GM23338 (cell line): Measurements from ENCODE around the gene MTRR. TPM values are rescaled to one million over a fixed set of nuclear protein-coding genes. Genes with fewer than 3 reads are reported as not detected.
A peak's percentile ranks its signal among the peaks of the same experiment; 100 is the strongest.

Source experiments
- ATAC-seq: fragments of 200-7000 bp; cut with Tn5 transposase; 3 replicates; pipeline ENCODE4 v1.9.1; 2020
- DNase-seq: peaks from one replicate; pipeline ENCODE4 v3.0.0-alpha.2; 2015; ENCODE audit warnings: low spot score
- H2AFZ ChIP-seq: fragments of 200-600 bp; sonication (generic); 2 replicates; pipeline ENCODE4 v1.8.0; 2016; ENCODE audit warnings: antibody characterized with exemption, mild to moderate bottlenecking, moderate library complexity
- H3F3A ChIP-seq: fragments of 200-600 bp; sonication (generic); replicated peaks from 2 replicates; pipeline ENCODE4 v1.8.0; 2017; ENCODE audit warnings: antibody characterized with exemption, mixed run types, low read depth
- H3K27ac ChIP-seq: fragments of 200-600 bp; sonication (generic); 2 replicates; pipeline ENCODE4 v1.6.1; 2016; ENCODE audit warnings: low read depth
- H3K27me3 ChIP-seq: fragments of 200-600 bp; sonication (generic); 2 replicates; pipeline ENCODE4 v1.8.0; 2016; ENCODE audit warnings: mild to moderate bottlenecking, mixed run types, moderate library complexity; ENCODE audit not compliant: insufficient read depth
- H3K36me3 ChIP-seq: fragments of 200-600 bp; sonication (generic); 2 replicates; pipeline ENCODE4 v1.8.0; 2016; ENCODE audit warnings: mild to moderate bottlenecking; ENCODE audit not compliant: insufficient read depth
- H3K4me1 ChIP-seq: fragments of 200-600 bp; sonication (generic); 2 replicates; pipeline ENCODE4 v1.8.0; 2016; ENCODE audit warnings: mild to moderate bottlenecking, moderate library complexity; ENCODE audit not compliant: insufficient read depth
- H3K4me2 ChIP-seq: fragments of 200-600 bp; sonication (generic); 2 replicates; pipeline ENCODE4 v1.7.1; 2017; ENCODE audit warnings: mixed run types
- H3K4me3 ChIP-seq: fragments of 200-600 bp; sonication (generic); 2 replicates; pipeline ENCODE4 v1.6.1; 2016; ENCODE audit warnings: mixed run types
- H3K79me2 ChIP-seq: fragments of 200-600 bp; sonication (generic); replicated peaks from 2 replicates; pipeline ENCODE4 v1.8.0; 2017; ENCODE audit warnings: mild to moderate bottlenecking; ENCODE audit not compliant: insufficient read depth
- H3K9me2 ChIP-seq: fragments of 200-600 bp; sonication (generic); 2 replicates; pipeline ENCODE4 v1.8.0; 2017; ENCODE audit not compliant: insufficient read depth
- H4K20me1 ChIP-seq: fragments of 200-600 bp; sonication (generic); replicated peaks from 2 replicates; pipeline ENCODE4 v1.8.0; 2017; ENCODE audit warnings: mild to moderate bottlenecking; ENCODE audit not compliant: insufficient read depth
- H3K27ac Mint-ChIP-seq: 2 replicates; pipeline ENCODE4 v1.8.0; 2020; ENCODE audit warnings: inconsistent platforms, mild to moderate bottlenecking, moderate library complexity, mixed read lengths
- H3K27me3 Mint-ChIP-seq: 3 replicates; pipeline ENCODE4 v1.8.0; 2022; ENCODE audit warnings: low read depth, mild to moderate bottlenecking, moderate library complexity, mixed read lengths, inconsistent platforms; ENCODE audit not compliant: insufficient read depth, poor library complexity
- H3K36me3 Mint-ChIP-seq: 3 replicates; pipeline ENCODE4 v1.8.0; 2021; ENCODE audit warnings: low read depth, mild to moderate bottlenecking, inconsistent platforms, moderate library complexity, mixed read lengths
- H3K4me1 Mint-ChIP-seq: 3 replicates; pipeline ENCODE4 v1.8.0; 2020; ENCODE audit warnings: mild to moderate bottlenecking, inconsistent platforms, mixed read lengths
- H3K4me3 Mint-ChIP-seq: 3 replicates; pipeline ENCODE4 v1.8.0; 2021; ENCODE audit warnings: moderate library complexity, mild to moderate bottlenecking, inconsistent platforms, mixed read lengths
- H3K9me3 Mint-ChIP-seq: 3 replicates; pipeline ENCODE4 v1.8.0; 2020; ENCODE audit warnings: moderate library complexity, mild to moderate bottlenecking, inconsistent platforms, mixed read lengths
- CREB1 ChIP-seq: fragments of 250-450 bp; sonication (Bioruptor Pico); IDR thresholded peaks from 2 replicates; pipeline ENCODE4 v1.5.0; 2020; ENCODE audit warnings: low read depth, mild to moderate bottlenecking, moderate library complexity
- EZH2 ChIP-seq: fragments of 200-600 bp; sonication (generic); IDR thresholded peaks from one replicate; pipeline ENCODE4 v1.8.0; 2017; ENCODE audit warnings: antibody characterized with exemption, mild to moderate bottlenecking, low read depth; ENCODE audit not compliant: unreplicated experiment
- EZH2phosphoT487 ChIP-seq: fragments of 200-600 bp; sonication (generic); IDR thresholded peaks from one replicate; pipeline ENCODE4 v1.8.1; 2018; ENCODE audit warnings: antibody characterized with exemption; ENCODE audit not compliant: unreplicated experiment
- JUNB ChIP-seq: IDR thresholded peaks from one replicate; pipeline ENCODE4 v1.6.1; 2016; ENCODE audit warnings: antibody characterized with exemption; ENCODE audit not compliant: unreplicated experiment
- NANOG ChIP-seq: IDR thresholded peaks from 2 replicates; pipeline ENCODE4 v1.6.1; 2016; ENCODE audit warnings: antibody characterized with exemption, borderline replicate concordance
- POLR2AphosphoS5 ChIP-seq: IDR thresholded peaks from 2 replicates; pipeline ENCODE4 v1.6.1; 2016; ENCODE audit warnings: antibody characterized with exemption, low read depth
- STAT1 ChIP-seq: IDR thresholded peaks from one replicate; pipeline ENCODE4 v1.6.1; 2016; ENCODE audit warnings: antibody characterized with exemption; ENCODE audit not compliant: unreplicated experiment
- ZNF114 ChIP-seq: fragments of 250-450 bp; sonication (Bioruptor Pico); IDR thresholded peaks from 2 replicates; pipeline ENCODE4 v1.5.0; 2020; ENCODE audit warnings: mild to moderate bottlenecking, moderate library complexity
- ZNF331 ChIP-seq: fragments of 250-450 bp; sonication (Bioruptor Pico); IDR thresholded peaks from 2 replicates; pipeline ENCODE4 v1.5.0; 2020; ENCODE audit warnings: low read depth, mild to moderate bottlenecking, moderate library complexity
- polyA plus RNA-seq: library from polyadenylated mRNA; unstranded; fragments of >200 nt; fragmentation: Nextera tagmentation; extraction: Ambion mirVana; gene quantifications from 2 replicates; pipeline ENCODE4 v1.2.1, GENCODE V29; 2016
- total RNA-seq: library from RNA; depleted of rRNA; stranded (reverse); fragments of >200 nt; shearing (Covaris generic); gene quantifications from 2 replicates; pipeline ENCODE4 v1.2.3, GENCODE V29; 2014
- TF ChIP-seq, protein P1 (sequence below): IDR thresholded peaks from 2 replicates; pipeline ENCODE4 v1.6.1; 2016; ENCODE audit warnings: antibody characterized with exemption
- TF ChIP-seq, protein P2 (sequence below): IDR thresholded peaks from one replicate; pipeline ENCODE4 v1.6.1; 2018; ENCODE audit warnings: antibody characterized with exemption; ENCODE audit not compliant: unreplicated experiment
- TF ChIP-seq, protein P3 (sequence below): fragments of 250-450 bp; sonication (Bioruptor Pico); IDR thresholded peaks from 2 replicates; pipeline ENCODE4 v1.5.0; 2020; ENCODE audit warnings: mild to moderate bottlenecking, moderate library complexity
- TF ChIP-seq, protein P4 (sequence below), 2 experiments: fragments of 200-600 bp in 1 of 2; sonication (generic) in 1 of 2; conservative IDR thresholded peaks; 2 replicates each; pipeline versions ENCODE4 v1.5.1 to v1.6.1; 2016 to 2017; ENCODE audit warnings: antibody characterized with exemption in 2 of 2, low read depth in 2 of 2, mild to moderate bottlenecking in 2 of 2, moderate library complexity in 1 of 2

The MTRR gene
- total and polyA plus RNA-seq, 2 experiments from 2014 or later: 16.5 to 55.9 TPM

GRCh38 chr5:7857926-7858632 is 10.9 kb upstream of the MTRR start:
- TF ChIP-seq, protein P1, sequence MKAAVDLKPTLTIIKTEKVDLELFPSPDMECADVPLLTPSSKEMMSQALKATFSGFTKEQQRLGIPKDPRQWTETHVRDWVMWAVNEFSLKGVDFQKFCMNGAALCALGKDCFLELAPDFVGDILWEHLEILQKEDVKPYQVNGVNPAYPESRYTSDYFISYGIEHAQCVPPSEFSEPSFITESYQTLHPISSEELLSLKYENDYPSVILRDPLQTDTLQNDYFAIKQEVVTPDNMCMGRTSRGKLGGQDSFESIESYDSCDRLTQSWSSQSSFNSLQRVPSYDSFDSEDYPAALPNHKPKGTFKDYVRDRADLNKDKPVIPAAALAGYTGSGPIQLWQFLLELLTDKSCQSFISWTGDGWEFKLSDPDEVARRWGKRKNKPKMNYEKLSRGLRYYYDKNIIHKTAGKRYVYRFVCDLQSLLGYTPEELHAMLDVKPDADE: no peak
- TF ChIP-seq ZNF114 (CRISPR knock-in tag): no peak
- TF ChIP-seq POLR2AphosphoS5: no peak
- TF ChIP-seq STAT1: no peak
- no peak for TF ChIP-seq EZH2phosphoT487
- TF ChIP-seq JUNB: no peak
- TF ChIP-seq ZNF331 (CRISPR knock-in tag): no peak
- TF ChIP-seq, protein P2, sequence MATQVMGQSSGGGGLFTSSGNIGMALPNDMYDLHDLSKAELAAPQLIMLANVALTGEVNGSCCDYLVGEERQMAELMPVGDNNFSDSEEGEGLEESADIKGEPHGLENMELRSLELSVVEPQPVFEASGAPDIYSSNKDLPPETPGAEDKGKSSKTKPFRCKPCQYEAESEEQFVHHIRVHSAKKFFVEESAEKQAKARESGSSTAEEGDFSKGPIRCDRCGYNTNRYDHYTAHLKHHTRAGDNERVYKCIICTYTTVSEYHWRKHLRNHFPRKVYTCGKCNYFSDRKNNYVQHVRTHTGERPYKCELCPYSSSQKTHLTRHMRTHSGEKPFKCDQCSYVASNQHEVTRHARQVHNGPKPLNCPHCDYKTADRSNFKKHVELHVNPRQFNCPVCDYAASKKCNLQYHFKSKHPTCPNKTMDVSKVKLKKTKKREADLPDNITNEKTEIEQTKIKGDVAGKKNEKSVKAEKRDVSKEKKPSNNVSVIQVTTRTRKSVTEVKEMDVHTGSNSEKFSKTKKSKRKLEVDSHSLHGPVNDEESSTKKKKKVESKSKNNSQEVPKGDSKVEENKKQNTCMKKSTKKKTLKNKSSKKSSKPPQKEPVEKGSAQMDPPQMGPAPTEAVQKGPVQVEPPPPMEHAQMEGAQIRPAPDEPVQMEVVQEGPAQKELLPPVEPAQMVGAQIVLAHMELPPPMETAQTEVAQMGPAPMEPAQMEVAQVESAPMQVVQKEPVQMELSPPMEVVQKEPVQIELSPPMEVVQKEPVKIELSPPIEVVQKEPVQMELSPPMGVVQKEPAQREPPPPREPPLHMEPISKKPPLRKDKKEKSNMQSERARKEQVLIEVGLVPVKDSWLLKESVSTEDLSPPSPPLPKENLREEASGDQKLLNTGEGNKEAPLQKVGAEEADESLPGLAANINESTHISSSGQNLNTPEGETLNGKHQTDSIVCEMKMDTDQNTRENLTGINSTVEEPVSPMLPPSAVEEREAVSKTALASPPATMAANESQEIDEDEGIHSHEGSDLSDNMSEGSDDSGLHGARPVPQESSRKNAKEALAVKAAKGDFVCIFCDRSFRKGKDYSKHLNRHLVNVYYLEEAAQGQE: no peak
- no peak for TF ChIP-seq CREB1 (CRISPR knock-in tag)
- TF ChIP-seq, protein P3, sequence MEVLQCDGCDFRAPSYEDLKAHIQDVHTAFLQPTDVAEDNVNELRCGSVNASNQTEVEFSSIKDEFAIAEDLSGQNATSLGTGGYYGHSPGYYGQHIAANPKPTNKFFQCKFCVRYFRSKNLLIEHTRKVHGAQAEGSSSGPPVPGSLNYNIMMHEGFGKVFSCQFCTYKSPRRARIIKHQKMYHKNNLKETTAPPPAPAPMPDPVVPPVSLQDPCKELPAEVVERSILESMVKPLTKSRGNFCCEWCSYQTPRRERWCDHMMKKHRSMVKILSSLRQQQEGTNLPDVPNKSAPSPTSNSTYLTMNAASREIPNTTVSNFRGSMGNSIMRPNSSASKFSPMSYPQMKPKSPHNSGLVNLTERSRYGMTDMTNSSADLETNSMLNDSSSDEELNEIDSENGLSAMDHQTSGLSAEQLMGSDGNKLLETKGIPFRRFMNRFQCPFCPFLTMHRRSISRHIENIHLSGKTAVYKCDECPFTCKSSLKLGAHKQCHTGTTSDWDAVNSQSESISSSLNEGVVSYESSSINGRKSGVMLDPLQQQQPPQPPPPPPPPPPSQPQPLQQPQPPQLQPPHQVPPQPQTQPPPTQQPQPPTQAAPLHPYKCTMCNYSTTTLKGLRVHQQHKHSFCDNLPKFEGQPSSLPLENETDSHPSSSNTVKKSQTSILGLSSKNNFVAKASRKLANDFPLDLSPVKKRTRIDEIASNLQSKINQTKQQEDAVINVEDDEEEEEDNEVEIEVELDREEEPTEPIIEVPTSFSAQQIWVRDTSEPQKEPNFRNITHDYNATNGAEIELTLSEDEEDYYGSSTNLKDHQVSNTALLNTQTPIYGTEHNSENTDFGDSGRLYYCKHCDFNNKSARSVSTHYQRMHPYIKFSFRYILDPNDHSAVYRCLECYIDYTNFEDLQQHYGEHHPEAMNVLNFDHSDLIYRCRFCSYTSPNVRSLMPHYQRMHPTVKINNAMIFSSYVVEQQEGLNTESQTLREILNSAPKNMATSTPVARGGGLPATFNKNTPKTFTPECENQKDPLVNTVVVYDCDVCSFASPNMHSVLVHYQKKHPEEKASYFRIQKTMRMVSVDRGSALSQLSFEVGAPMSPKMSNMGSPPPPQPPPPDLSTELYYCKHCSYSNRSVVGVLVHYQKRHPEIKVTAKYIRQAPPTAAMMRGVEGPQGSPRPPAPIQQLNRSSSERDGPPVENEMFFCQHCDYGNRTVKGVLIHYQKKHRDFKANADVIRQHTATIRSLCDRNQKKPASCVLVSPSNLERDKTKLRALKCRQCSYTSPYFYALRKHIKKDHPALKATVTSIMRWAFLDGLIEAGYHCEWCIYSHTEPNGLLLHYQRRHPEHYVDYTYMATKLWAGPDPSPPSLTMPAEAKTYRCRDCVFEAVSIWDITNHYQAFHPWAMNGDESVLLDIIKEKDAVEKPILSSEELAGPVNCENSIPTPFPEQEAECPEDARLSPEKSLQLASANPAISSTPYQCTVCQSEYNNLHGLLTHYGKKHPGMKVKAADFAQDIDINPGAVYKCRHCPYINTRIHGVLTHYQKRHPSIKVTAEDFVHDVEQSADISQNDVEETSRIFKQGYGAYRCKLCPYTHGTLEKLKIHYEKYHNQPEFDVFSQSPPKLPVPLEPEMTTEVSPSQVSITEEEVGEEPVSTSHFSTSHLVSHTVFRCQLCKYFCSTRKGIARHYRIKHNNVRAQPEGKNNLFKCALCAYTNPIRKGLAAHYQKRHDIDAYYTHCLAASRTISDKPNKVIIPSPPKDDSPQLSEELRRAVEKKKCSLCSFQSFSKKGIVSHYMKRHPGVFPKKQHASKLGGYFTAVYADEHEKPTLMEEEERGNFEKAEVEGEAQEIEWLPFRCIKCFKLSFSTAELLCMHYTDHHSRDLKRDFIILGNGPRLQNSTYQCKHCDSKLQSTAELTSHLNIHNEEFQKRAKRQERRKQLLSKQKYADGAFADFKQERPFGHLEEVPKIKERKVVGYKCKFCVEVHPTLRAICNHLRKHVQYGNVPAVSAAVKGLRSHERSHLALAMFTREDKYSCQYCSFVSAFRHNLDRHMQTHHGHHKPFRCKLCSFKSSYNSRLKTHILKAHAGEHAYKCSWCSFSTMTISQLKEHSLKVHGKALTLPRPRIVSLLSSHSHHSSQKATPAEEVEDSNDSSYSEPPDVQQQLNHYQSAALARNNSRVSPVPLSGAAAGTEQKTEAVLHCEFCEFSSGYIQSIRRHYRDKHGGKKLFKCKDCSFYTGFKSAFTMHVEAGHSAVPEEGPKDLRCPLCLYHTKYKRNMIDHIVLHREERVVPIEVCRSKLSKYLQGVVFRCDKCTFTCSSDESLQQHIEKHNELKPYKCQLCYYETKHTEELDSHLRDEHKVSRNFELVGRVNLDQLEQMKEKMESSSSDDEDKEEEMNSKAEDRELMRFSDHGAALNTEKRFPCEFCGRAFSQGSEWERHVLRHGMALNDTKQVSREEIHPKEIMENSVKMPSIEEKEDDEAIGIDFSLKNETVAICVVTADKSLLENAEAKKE (CRISPR knock-in tag): no peak
- no peak for TF ChIP-seq NANOG
- TF ChIP-seq, protein P4, sequence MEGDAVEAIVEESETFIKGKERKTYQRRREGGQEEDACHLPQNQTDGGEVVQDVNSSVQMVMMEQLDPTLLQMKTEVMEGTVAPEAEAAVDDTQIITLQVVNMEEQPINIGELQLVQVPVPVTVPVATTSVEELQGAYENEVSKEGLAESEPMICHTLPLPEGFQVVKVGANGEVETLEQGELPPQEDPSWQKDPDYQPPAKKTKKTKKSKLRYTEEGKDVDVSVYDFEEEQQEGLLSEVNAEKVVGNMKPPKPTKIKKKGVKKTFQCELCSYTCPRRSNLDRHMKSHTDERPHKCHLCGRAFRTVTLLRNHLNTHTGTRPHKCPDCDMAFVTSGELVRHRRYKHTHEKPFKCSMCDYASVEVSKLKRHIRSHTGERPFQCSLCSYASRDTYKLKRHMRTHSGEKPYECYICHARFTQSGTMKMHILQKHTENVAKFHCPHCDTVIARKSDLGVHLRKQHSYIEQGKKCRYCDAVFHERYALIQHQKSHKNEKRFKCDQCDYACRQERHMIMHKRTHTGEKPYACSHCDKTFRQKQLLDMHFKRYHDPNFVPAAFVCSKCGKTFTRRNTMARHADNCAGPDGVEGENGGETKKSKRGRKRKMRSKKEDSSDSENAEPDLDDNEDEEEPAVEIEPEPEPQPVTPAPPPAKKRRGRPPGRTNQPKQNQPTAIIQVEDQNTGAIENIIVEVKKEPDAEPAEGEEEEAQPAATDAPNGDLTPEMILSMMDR (conservative IDR thresholded peaks at IDR 0.05; ENCODE audit: low read depth in 2 of 2): no peak
- TF ChIP-seq EZH2: no peak
- H3K9me3 Mint-ChIP-seq: no peaks in the 10 kb centered on the region
- Histone ChIP-seq H3K9me2 (0 out of 2 replicates have a peak, but pooled peaks cover 3% of the 10 kb centered on the region), H3K36me3 (peaks cover 10% of the 10 kb centered on the region; the same call in 1 of the 2 replicates), H3K4me1 (no peaks in the 10 kb centered on the region), H3K27ac (no peak overlapping the region), H4K20me1 (peaks cover 4% of the 10 kb centered on the region; the same call in 1 of the 2 replicates), H3K4me3 (no peak overlapping the region), H3F3A (no peaks in the 10 kb centered on the region), H3K4me2 (no peak overlapping the region), H3K27me3 (no peaks in the 10 kb centered on the region), H3K79me2 (no peaks in the 10 kb centered on the region), H2AFZ (no peak overlapping the region)
- H3K4me1 Mint-ChIP-seq: peaks cover 2% of the 10 kb centered on the region; the same call in 2 of the 3 replicates
- no peak overlapping the region for H3K4me3 Mint-ChIP-seq
- ATAC-seq: no peak
- no peak for DNase-seq
- H3K36me3 Mint-ChIP-seq: peaks cover 13% of the 10 kb centered on the region
- peak overlapping the region; percentile 49 for H3K27ac Mint-ChIP-seq
- H3K27me3 Mint-ChIP-seq: no peaks in the 10 kb centered on the region
